Osteocyte (in vitro differentiated cells): Measurements from ENCODE around the gene XIRP2. TPM values are rescaled to one million over a fixed set of nuclear protein-coding genes. Genes with fewer than 3 reads are reported as not detected.

Source experiments
- DNase-seq: peaks from one replicate; pipeline ENCODE4 v3.0.0; 2021; ENCODE audit warnings: mixed read lengths; ENCODE audit not compliant: unreplicated experiment; ENCODE audit errors: extremely low spot score
- H3K27ac Mint-ChIP-seq: one replicate; pipeline ENCODE4 v1.8.0; 2021; ENCODE audit warnings: mild to moderate bottlenecking, mixed read lengths; ENCODE audit not compliant: unreplicated experiment
- H3K27me3 Mint-ChIP-seq: one replicate; pipeline ENCODE4 v1.8.0; 2021; ENCODE audit warnings: mixed read lengths; ENCODE audit not compliant: unreplicated experiment
- H3K36me3 Mint-ChIP-seq: one replicate; pipeline ENCODE4 v1.8.0; 2021; ENCODE audit warnings: mixed read lengths; ENCODE audit not compliant: unreplicated experiment
- H3K4me1 Mint-ChIP-seq: one replicate; pipeline ENCODE4 v1.8.0; 2021; ENCODE audit warnings: mixed read lengths; ENCODE audit not compliant: unreplicated experiment
- H3K4me3 Mint-ChIP-seq: one replicate; pipeline ENCODE4 v1.8.0; 2021; ENCODE audit warnings: mild to moderate bottlenecking, moderate library complexity, mixed read lengths; ENCODE audit not compliant: unreplicated experiment
- H3K9me3 Mint-ChIP-seq: one replicate; pipeline ENCODE4 v1.8.0; 2021; ENCODE audit warnings: mixed read lengths; ENCODE audit not compliant: unreplicated experiment
- total RNA-seq: library from RNA; stranded (reverse); gene quantifications from 2 replicates; pipeline ENCODE4 v1.2.1, GENCODE V29; 2021
- TF ChIP-seq, protein P1 (sequence below): fragments of 200-600 bp; sonication (generic); IDR thresholded peaks from 2 replicates; pipeline ENCODE4 v1.5.0; 2021; ENCODE audit warnings: antibody characterized with exemption, mild to moderate bottlenecking, moderate library complexity

The XIRP2 gene
- total RNA-seq, 1 donor from 2014 or later = 0.08 TPM

DNA sequence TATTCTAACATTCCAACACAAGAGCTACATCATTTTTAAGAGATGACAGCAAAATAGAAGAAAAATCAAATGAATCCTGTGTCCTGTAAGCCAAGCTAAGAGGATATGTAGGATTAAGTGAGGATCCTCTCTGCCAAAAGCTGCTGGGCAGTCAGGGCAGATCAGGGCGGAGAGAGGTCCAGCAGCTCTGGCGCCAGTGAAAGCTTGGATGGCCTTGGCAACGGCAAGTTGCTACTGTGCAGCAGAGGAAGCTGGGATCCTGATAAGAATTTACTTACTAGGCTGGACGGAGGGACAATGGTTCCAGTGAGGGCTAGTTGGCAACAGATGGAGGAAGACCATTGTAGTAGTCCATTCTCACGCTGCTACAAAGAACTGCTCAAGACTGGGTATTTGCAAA lies 391.5 kb downstream of the XIRP2 start:
- peaks cover 17% of the 10 kb centered on the region for H3K27me3 Mint-ChIP-seq
- no peak for DNase-seq
- H3K27ac Mint-ChIP-seq = no peak overlapping the region
- H3K4me3 Mint-ChIP-seq = no peak overlapping the region
- TF ChIP-seq, protein P1, sequence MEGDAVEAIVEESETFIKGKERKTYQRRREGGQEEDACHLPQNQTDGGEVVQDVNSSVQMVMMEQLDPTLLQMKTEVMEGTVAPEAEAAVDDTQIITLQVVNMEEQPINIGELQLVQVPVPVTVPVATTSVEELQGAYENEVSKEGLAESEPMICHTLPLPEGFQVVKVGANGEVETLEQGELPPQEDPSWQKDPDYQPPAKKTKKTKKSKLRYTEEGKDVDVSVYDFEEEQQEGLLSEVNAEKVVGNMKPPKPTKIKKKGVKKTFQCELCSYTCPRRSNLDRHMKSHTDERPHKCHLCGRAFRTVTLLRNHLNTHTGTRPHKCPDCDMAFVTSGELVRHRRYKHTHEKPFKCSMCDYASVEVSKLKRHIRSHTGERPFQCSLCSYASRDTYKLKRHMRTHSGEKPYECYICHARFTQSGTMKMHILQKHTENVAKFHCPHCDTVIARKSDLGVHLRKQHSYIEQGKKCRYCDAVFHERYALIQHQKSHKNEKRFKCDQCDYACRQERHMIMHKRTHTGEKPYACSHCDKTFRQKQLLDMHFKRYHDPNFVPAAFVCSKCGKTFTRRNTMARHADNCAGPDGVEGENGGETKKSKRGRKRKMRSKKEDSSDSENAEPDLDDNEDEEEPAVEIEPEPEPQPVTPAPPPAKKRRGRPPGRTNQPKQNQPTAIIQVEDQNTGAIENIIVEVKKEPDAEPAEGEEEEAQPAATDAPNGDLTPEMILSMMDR = no peak
- H3K4me1 Mint-ChIP-seq = no peaks in the 10 kb centered on the region
- peaks cover 4% of the 10 kb centered on the region for H3K9me3 Mint-ChIP-seq
- no peaks in the 10 kb centered on the region for H3K36me3 Mint-ChIP-seq

DNA sequence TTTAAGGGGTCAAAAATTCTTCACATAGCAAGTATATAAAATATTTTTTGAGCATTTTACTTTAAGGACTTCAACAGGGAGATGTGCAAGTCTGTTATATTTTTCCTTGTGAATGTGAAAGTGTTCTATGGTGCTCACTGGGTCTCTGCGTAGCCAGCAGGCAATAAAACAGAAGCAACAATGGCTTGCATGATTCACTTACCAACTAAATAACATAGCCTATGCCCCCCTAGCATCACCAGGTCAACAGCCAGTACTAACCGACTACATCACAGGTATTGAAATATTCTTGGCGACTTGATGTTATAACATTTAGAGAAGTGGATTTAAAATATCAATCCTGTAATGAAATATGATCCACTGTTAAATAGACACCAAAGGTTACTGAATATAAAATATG lies 398.9 kb downstream of the XIRP2 start:
- H3K9me3 Mint-ChIP-seq = no peaks in the 10 kb centered on the region
- no peak overlapping the region for H3K4me3 Mint-ChIP-seq
- H3K27me3 Mint-ChIP-seq = peaks cover 63% of the 10 kb centered on the region
- no peak for DNase-seq
- H3K4me1 Mint-ChIP-seq = peaks cover 1% of the 10 kb centered on the region
- no peak overlapping the region for H3K27ac Mint-ChIP-seq
- TF ChIP-seq, protein P1 = no peak
- no peaks in the 10 kb centered on the region for H3K36me3 Mint-ChIP-seq

- Mint-ChIP-seq H3K27ac (no peak overlapping the region), H3K27me3 (peaks cover 51% of the 10 kb centered on the region), H3K4me1 (peaks cover 16% of the 10 kb centered on the region), H3K36me3 (no peaks in the 10 kb centered on the region), H3K9me3 (no peaks in the 10 kb centered on the region), H3K4me3 (no peak overlapping the region)
- DNase-seq = no peak
- TF ChIP-seq, protein P1 = no peak
These were observed 401.6 kb downstream of the XIRP2 start for GRCh38 chr2:167289651-167290410.

DNA sequence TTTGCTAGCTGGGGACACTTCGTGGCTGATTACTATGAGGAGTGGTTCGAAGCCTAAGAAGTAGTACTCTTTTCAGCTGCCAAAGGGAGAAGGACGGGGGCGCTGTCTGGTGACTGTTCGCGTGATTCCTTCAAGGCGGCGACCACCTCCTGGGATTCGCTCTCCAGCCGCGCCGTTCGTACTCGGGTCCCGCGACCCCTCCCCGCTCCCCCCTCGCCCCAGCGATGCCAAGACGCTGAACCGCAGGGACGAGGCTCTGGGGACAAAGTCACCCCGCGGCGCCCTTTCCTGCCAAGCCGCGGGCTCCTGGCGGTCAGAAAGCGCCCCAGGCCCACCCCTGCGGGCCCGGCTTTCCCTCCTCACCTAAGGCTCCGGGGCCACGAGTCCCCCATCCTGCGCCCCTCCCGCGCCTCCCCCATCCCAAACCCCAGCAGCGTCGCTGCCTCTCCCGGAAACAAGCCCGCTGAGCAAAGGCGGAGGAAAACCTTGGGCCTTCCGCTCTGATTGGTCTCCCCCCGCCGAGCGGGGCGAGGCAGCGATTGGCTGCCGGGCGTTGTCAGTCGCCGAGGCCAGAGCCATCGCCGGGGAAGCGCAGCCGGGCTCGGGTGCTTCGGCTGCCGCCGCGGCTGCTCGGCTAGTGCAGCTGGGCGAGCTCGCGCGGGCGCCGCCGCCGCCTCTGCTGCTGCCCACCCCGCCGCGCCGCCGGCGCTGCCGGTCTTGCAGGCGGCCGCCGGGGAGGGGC lies 404.3 kb downstream of the XIRP2 start, which contains the start of gene B3GALT1:
B3GALT1 (plus strand) TSS at position 572 of the 742 bp plus-strand sequence.
- H3K27ac Mint-ChIP-seq = peak within 1 kb of the TSS; percentile 69
- TF ChIP-seq, protein P1 = peak; percentile 66
- H3K36me3 Mint-ChIP-seq = no peaks in the 10 kb centered on the region
- peak; percentile 97 for DNase-seq
- H3K9me3 Mint-ChIP-seq = no peaks in the 10 kb centered on the region
- peaks cover 16% of the 10 kb centered on the region for H3K4me1 Mint-ChIP-seq
- peaks cover 47% of the 10 kb centered on the region for H3K27me3 Mint-ChIP-seq
- peak within 1 kb of the TSS; percentile 87 for H3K4me3 Mint-ChIP-seq

- no peaks in the 10 kb centered on the region for H3K9me3 Mint-ChIP-seq
- H3K4me1 Mint-ChIP-seq = peaks cover 16% of the 10 kb centered on the region
- no peak for DNase-seq
- H3K4me3 Mint-ChIP-seq = peak overlapping the region; percentile 87
- no peaks in the 10 kb centered on the region for H3K36me3 Mint-ChIP-seq
- TF ChIP-seq, protein P1 = no peak
- peaks cover 44% of the 10 kb centered on the region for H3K27me3 Mint-ChIP-seq
- peak overlapping the region; percentile 10 for H3K27ac Mint-ChIP-seq
These were observed 405.0 kb downstream of the XIRP2 start for GRCh38 chr2:167293172-167293781.
